DOHH2 (cell line): Measurements from ENCODE around the gene ESPN.

Experiments used
- H3F3A ChIP-seq: fragments of 200-600 bp; sonication (generic), shearing (Covaris generic); 2 replicates; pipeline ENCODE4 v1.6.0; 2016; ENCODE audit warnings: antibody characterized with exemption, mild to moderate bottlenecking; ENCODE audit not compliant: control insufficient read depth, insufficient read depth
- H3K27ac ChIP-seq: fragments of 200-600 bp; sonication (generic); 2 replicates; pipeline ENCODE4 v1.5.1; 2014; ENCODE audit warnings: low read depth, mild to moderate bottlenecking, low read length, moderate library complexity
- H3K27me3 ChIP-seq: fragments of 200-600 bp; sonication (generic); 2 replicates; pipeline ENCODE4 v1.6.1; 2014; ENCODE audit warnings: mild to moderate bottlenecking, low read length, mixed read lengths; ENCODE audit not compliant: control insufficient read depth
- H3K36me3 ChIP-seq: fragments of 200-600 bp; sonication (generic); 2 replicates; pipeline ENCODE4 v1.6.1; 2014; ENCODE audit warnings: mild to moderate bottlenecking, low read length, moderate library complexity, mixed read lengths; ENCODE audit not compliant: control insufficient read depth
- H3K4me1 ChIP-seq: fragments of 200-600 bp; sonication (generic); 2 replicates; pipeline ENCODE4 v1.6.1; 2014; ENCODE audit warnings: mild to moderate bottlenecking, low read length, mixed read lengths; ENCODE audit not compliant: control insufficient read depth
- H3K4me2 ChIP-seq: fragments of 200-600 bp; sonication (generic); 2 replicates; pipeline ENCODE4 v1.6.0; 2014; ENCODE audit warnings: mild to moderate bottlenecking, low read length, moderate library complexity
- H3K4me3 ChIP-seq: fragments of 200-600 bp; sonication (generic); 2 replicates; pipeline ENCODE4 v1.5.1; 2014; ENCODE audit warnings: mild to moderate bottlenecking, low read length, mixed read lengths
- H3K79me2 ChIP-seq: fragments of 200-600 bp; sonication (generic); 2 replicates; pipeline ENCODE4 v1.6.1; 2014; ENCODE audit warnings: mild to moderate bottlenecking, low read length, mixed read lengths; ENCODE audit not compliant: control insufficient read depth
- H3K9me2 ChIP-seq: fragments of 200-600 bp; sonication (generic); replicated peaks from 2 replicates; pipeline ENCODE4 v1.6.1; 2014; ENCODE audit warnings: mild to moderate bottlenecking, low read length, mixed read lengths; ENCODE audit not compliant: control insufficient read depth
- H3K9me3 ChIP-seq: fragments of 200-600 bp; sonication (generic); 2 replicates; pipeline ENCODE4 v1.6.1; 2014; ENCODE audit warnings: antibody characterized with exemption, low read length, mixed read lengths; ENCODE audit not compliant: control insufficient read depth, insufficient read depth
- H4K20me1 ChIP-seq: fragments of 200-600 bp; sonication (generic); 2 replicates; pipeline ENCODE4 v1.6.0; 2014; ENCODE audit warnings: low read depth, mild to moderate bottlenecking, antibody characterized with exemption, low read length, moderate library complexity; ENCODE audit not compliant: control insufficient read depth, insufficient read depth
- EZH2phosphoT487 ChIP-seq: fragments of 200-600 bp; sonication (generic); IDR thresholded peaks from 2 replicates; pipeline ENCODE4 v1.6.1; 2017; ENCODE audit warnings: borderline replicate concordance, mild to moderate bottlenecking, antibody characterized with exemption, low read length, moderate library complexity, mixed read lengths
- TF ChIP-seq, protein P1 (sequence below): fragments of 200-600 bp; sonication (generic); IDR thresholded peaks from one replicate; pipeline ENCODE4 v1.5.1; 2014; ENCODE audit warnings: antibody characterized with exemption, mild to moderate bottlenecking, low read depth, low read length; ENCODE audit not compliant: poor library complexity, severe bottlenecking

ESPN gene

GRCh38 chr1:6489799-6490180 is 65.2 kb downstream of the ESPN start:
- Histone ChIP-seq H3K27ac (peak overlapping the region; percentile 45; the same call in 1 of the 2 replicates), H3K9me2 (no peaks in the 10 kb centered on the region), H3K79me2 (no peaks in the 10 kb centered on the region), H3K9me3 (no peaks in the 10 kb centered on the region), H3F3A (peaks cover 10% of the 10 kb centered on the region), H3K4me3 (peak overlapping the region; percentile 85), H3K27me3 (peaks cover 13% of the 10 kb centered on the region), H3K36me3 (no peaks in the 10 kb centered on the region), H3K4me2 (peak overlapping the region; percentile 91), H4K20me1 (no peaks in the 10 kb centered on the region), H3K4me1 (peaks cover 10% of the 10 kb centered on the region)
- TF ChIP-seq, protein P1, sequence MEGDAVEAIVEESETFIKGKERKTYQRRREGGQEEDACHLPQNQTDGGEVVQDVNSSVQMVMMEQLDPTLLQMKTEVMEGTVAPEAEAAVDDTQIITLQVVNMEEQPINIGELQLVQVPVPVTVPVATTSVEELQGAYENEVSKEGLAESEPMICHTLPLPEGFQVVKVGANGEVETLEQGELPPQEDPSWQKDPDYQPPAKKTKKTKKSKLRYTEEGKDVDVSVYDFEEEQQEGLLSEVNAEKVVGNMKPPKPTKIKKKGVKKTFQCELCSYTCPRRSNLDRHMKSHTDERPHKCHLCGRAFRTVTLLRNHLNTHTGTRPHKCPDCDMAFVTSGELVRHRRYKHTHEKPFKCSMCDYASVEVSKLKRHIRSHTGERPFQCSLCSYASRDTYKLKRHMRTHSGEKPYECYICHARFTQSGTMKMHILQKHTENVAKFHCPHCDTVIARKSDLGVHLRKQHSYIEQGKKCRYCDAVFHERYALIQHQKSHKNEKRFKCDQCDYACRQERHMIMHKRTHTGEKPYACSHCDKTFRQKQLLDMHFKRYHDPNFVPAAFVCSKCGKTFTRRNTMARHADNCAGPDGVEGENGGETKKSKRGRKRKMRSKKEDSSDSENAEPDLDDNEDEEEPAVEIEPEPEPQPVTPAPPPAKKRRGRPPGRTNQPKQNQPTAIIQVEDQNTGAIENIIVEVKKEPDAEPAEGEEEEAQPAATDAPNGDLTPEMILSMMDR: peak; percentile 94
- TF ChIP-seq EZH2phosphoT487: no peak

DNA sequence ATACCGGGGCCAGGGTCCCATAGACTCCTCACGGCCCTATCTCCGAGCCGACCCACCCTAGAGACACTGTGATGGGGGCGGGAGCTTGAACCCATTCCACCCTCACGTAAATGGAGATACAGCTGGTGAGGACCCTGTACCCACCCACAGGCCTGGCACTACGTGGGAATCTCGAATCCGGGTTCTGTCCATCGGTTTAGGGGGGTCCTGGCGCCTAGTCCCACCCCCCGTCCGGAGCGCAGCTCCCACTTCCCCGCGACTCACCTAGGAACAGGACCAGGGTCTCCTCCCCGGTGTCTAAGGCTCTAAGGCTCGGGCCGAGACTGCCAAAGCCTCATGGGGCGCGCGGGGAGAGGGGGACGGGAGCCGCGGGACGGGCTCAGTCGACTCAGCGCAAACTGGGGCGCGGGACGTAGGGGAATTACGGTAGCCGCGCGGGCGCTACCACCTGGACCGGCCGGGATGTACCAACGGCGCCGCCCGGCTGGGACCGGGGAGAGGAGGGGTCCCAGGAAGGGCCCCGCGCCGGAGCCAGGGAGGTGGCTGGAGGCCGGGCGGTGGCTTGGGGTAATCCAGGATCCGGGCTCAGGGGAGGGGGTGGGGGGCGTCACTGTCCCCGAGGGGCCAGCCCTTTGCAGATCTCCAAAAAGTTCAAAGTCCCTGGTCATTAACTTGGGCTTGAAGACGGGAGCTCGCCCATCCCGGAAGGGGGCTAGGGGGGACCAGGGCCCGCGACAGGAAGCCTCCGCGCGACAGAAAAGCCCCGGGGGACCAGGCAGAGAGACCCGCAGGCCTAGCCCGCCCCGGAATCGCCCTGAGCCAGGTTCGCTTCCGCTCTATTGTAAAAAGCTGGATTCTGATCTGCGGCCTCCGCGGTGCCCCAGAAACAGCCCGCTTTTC is 65.9 kb downstream of the ESPN start:
- H3K9me2 ChIP-seq: no peaks in the 10 kb centered on the region
- no peaks in the 10 kb centered on the region for H3K79me2 ChIP-seq
- H3K9me3 ChIP-seq: no peaks in the 10 kb centered on the region
- no peak for TF ChIP-seq EZH2phosphoT487
- TF ChIP-seq, protein P1: peak; percentile 60
- H3K4me2 ChIP-seq: peak overlapping the region; percentile 91
- peaks cover 10% of the 10 kb centered on the region for H3K4me1 ChIP-seq
- peaks cover 10% of the 10 kb centered on the region for H3K27me3 ChIP-seq
- no peaks in the 10 kb centered on the region for H3K36me3 ChIP-seq
- H3K27ac ChIP-seq: peak overlapping the region; percentile 45
- H4K20me1 ChIP-seq: no peaks in the 10 kb centered on the region
- peaks cover 10% of the 10 kb centered on the region for H3F3A ChIP-seq
- peak overlapping the region; percentile 85 for H3K4me3 ChIP-seq

- Histone ChIP-seq H3K4me2 (peak overlapping the region; percentile 91), H3K4me3 (peak overlapping the region; percentile 85), H3K9me2 (no peaks in the 10 kb centered on the region), H3K79me2 (no peaks in the 10 kb centered on the region), H4K20me1 (no peaks in the 10 kb centered on the region), H3K27me3 (peaks cover 10% of the 10 kb centered on the region), H3K36me3 (no peaks in the 10 kb centered on the region), H3K9me3 (no peaks in the 10 kb centered on the region), H3K4me1 (peaks cover 10% of the 10 kb centered on the region), H3F3A (peaks cover 10% of the 10 kb centered on the region), H3K27ac (peak overlapping the region; percentile 45)
- TF ChIP-seq, protein P1: no peak
- TF ChIP-seq EZH2phosphoT487: no peak
Measured at GRCh38 chr1:6491081-6491449, 66.5 kb downstream of the ESPN start.
